MM.1S (cell line): ENCODE results near the gene TRIM5.

ENCODE experiments used
- EZH2 ChIP-seq: fragments of 300-600 bp; sonication (generic); optimal IDR thresholded peaks from 2 replicates; pipeline ENCODE3; 2017; ENCODE audit warnings: low read depth, mild to moderate bottlenecking, antibody characterized with exemption, low read length, mixed read lengths
- EZH2phosphoT487 ChIP-seq: fragments of 300-600 bp; sonication (generic); IDR thresholded peaks from 2 replicates; pipeline ENCODE4 v1.6.1; 2018; ENCODE audit warnings: antibody characterized with exemption, low read length
- TF ChIP-seq, protein P1 (sequence below): fragments of 300-600 bp; sonication (generic); IDR thresholded peaks from 2 replicates; pipeline ENCODE4 v1.5.1; 2016; ENCODE audit warnings: antibody characterized with exemption, low read length, mixed read lengths

DNA sequence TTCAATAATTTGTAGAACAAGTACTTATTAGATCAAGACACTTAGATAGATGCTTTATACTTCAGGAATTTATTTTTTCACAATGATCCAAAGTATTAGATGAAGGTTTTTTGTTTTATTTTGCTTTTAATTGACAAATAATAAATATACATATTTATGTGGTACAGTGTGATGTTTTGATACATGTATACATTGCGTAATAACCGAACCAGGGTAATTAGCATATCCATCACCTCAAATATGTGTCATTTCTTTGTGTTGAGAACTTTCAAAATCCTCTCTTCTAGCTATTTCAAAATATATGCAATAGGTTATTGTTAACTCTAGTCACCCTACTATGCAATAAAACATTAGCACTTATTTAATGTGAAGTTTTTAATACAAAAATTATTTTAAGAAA lies 21.4 kb downstream of the TRIM5 start:
- TF ChIP-seq, protein P1, sequence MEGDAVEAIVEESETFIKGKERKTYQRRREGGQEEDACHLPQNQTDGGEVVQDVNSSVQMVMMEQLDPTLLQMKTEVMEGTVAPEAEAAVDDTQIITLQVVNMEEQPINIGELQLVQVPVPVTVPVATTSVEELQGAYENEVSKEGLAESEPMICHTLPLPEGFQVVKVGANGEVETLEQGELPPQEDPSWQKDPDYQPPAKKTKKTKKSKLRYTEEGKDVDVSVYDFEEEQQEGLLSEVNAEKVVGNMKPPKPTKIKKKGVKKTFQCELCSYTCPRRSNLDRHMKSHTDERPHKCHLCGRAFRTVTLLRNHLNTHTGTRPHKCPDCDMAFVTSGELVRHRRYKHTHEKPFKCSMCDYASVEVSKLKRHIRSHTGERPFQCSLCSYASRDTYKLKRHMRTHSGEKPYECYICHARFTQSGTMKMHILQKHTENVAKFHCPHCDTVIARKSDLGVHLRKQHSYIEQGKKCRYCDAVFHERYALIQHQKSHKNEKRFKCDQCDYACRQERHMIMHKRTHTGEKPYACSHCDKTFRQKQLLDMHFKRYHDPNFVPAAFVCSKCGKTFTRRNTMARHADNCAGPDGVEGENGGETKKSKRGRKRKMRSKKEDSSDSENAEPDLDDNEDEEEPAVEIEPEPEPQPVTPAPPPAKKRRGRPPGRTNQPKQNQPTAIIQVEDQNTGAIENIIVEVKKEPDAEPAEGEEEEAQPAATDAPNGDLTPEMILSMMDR, result no peak
- TF ChIP-seq EZH2phosphoT487 (no peak), EZH2 (no peak)
